CD4-positive, alpha-beta T cell (primary cell): ENCODE results near the gene JUP. TPM values are rescaled to one million over a fixed set of nuclear protein-coding genes. Genes with fewer than 3 reads are reported as not detected.

ENCODE experiments used
- ATAC-seq: fragments of 200-7000 bp; cut with Tn5 transposase; one replicate; pipeline ENCODE4 v1.10.0; 2022; ENCODE audit warnings: mild to moderate bottlenecking; ENCODE audit not compliant: poor library complexity
- CTCF ChIA-PET: fragments of 350-600 bp; sonication (Branson Sonifier 250); formaldehyde crosslinking; loops from one replicate; lab custom pipeline; 2021; ENCODE audit warnings: antibody characterized with exemption, inconsistent platforms; lab: Charles Lee
- POLR2A ChIA-PET: fragments of 350-600 bp; sonication (Branson Sonifier 250); formaldehyde crosslinking; loops from one replicate; lab custom pipeline; 2021; ENCODE audit warnings: antibody characterized with exemption, inconsistent platforms; lab: Charles Lee
- DNase-seq, 14 experiments: peaks; one replicate each; pipeline ENCODE4 v3.0.0-alpha.2; 2013 to 2020; ENCODE audit warnings: mixed read lengths in 2 of 14
- H3K27ac ChIP-seq, 2 donors: one replicate each; pipeline versions ENCODE4 v1.5.1 to v1.7.0; 2013; ENCODE audit warnings: low read length in 2 of 2, low read depth in 1 of 2, mild to moderate bottlenecking in 1 of 2
- H3K27me3 ChIP-seq, 2 experiments: 1 replicate in 1 of 2; 2 replicates in 1 of 2; pipeline versions ENCODE4 v1.6.1 to v1.7.0; 2013; ENCODE audit warnings: low read length in 2 of 2, control low read depth in 1 of 2, mild to moderate bottlenecking in 1 of 2, moderate library complexity in 1 of 2; ENCODE audit not compliant: insufficient read depth in 2 of 2, control insufficient read depth in 1 of 2
- H3K36me3 ChIP-seq: one replicate; pipeline ENCODE4 v1.6.1; 2013; ENCODE audit warnings: low read length, control low read depth; ENCODE audit not compliant: insufficient read depth
- H3K4me1 ChIP-seq: one replicate; pipeline ENCODE4 v1.6.1; 2013; ENCODE audit warnings: low read length, control low read depth; ENCODE audit not compliant: insufficient read depth
- H3K4me3 ChIP-seq: one replicate; pipeline ENCODE4 v1.5.1; 2013; ENCODE audit warnings: mild to moderate bottlenecking, low read length, moderate library complexity
- H3K9me3 ChIP-seq, 2 experiments: 1 replicate in 1 of 2; 2 replicates in 1 of 2; pipeline versions ENCODE4 v1.6.1 to v1.7.0; 2013; ENCODE audit warnings: low read length in 2 of 2, mild to moderate bottlenecking in 2 of 2, control low read depth in 1 of 2, moderate library complexity in 1 of 2; ENCODE audit not compliant: control insufficient read depth in 1 of 2, insufficient read depth in 1 of 2
- H3K27ac Mint-ChIP-seq: one replicate; pipeline ENCODE4 v1.8.0; 2020; ENCODE audit warnings: mixed read lengths
- H3K27me3 Mint-ChIP-seq: one replicate; pipeline ENCODE4 v1.8.0; 2021; ENCODE audit warnings: mixed read lengths
- H3K36me3 Mint-ChIP-seq: one replicate; pipeline ENCODE4 v1.8.0; 2021; ENCODE audit warnings: low read depth, mixed read lengths
- H3K4me1 Mint-ChIP-seq: one replicate; pipeline ENCODE4 v1.8.0; 2021; ENCODE audit warnings: low read depth, mixed read lengths
- H3K4me3 Mint-ChIP-seq: one replicate; pipeline ENCODE4 v1.8.0; 2020; ENCODE audit warnings: mild to moderate bottlenecking, mixed read lengths
- H3K9me3 Mint-ChIP-seq: one replicate; pipeline ENCODE4 v1.8.0; 2020; ENCODE audit warnings: mixed read lengths
- intact Hi-C, 2 experiments: fragments of 100-400 bp; cut with DNase I in 1 of 2; cut with micrococcal nuclease in 1 of 2; formaldehyde crosslinking; loops; one replicate each; pipeline versions ENCODE4 v1.15.1 to v1.9.0; 2023 to 2025; cut with DNase I, micrococcal nuclease
- total RNA-seq, 174 experiments: library from RNA in 2 of 174; stranded (reverse) in 2 of 174; gene quantifications; one replicate each; pipeline ENCODE4 v1.2.3 and lab custom pipeline; 2021 to 2026
- TF ChIP-seq, protein P1 (sequence below): fragments of 200-600 bp; IDR thresholded peaks from one replicate; pipeline ENCODE4 v1.8.0; 2022; ENCODE audit warnings: antibody characterized with exemption, mild to moderate bottlenecking

The JUP gene
- total RNA-seq, 2 experiments from 2014 or later: 0.88 to 1.1 TPM

DNA sequence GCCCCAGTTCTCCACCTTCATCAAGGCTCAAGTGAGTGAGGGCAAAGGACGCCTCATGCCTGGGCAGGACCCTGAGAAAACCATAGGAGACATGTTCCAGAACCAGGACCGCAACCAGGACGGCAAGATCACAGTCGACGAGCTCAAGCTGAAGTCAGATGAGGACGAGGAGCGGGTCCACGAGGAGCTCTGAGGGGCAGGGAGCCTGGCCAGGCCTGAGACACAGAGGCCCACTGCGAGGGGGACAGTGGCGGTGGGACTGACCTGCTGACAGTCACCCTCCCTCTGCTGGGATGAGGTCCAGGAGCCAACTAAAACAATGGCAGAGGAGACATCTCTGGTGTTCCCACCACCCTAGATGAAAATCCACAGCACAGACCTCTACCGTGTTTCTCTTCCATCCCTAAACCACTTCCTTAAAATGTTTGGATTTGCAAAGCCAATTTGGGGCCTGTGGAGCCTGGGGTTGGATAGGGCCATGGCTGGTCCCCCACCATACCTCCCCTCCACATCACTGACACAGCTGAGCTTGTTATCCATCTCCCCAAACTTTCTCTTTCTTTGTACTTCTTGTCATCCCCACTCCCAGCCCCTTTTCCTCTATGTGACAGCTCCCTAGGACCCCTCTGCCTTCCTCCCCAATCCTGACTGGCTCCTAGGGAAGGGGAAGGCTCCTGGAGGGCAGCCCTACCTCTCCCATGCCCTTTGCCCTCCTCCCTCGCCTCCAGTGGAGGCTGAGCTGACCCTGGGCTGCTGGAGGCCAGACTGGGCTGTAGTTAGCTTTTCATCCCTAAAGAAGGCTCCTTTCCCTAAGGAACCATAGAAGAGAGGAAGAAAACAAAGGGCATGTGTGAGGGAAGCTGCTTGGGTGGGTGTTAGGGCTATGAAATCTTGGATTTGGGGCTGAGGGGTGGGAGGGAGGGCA lies 36.0 kb upstream of the JUP start:
- no peak overlapping the region for H3K27ac ChIP-seq
- no peak overlapping the region for H3K4me3 ChIP-seq
- no peaks in the 10 kb centered on the region for H3K27me3 Mint-ChIP-seq
- POLR2A ChIA-PET: interaction anchor here (1.2 kb wide), 1 partner anchor 12 kb away, joined by 3 read pairs; no protein-coding TSS in a partner anchor
- intact Hi-C loops: no loop called here
- DNase-seq: no peak
- H3K27ac Mint-ChIP-seq: no peak overlapping the region
- H3K4me1 ChIP-seq: no peaks in the 10 kb centered on the region
- H3K9me3 ChIP-seq: no peaks in the 10 kb centered on the region
- H3K4me3 Mint-ChIP-seq: no peak overlapping the region
- H3K9me3 Mint-ChIP-seq: no peaks in the 10 kb centered on the region
- TF ChIP-seq, protein P1, sequence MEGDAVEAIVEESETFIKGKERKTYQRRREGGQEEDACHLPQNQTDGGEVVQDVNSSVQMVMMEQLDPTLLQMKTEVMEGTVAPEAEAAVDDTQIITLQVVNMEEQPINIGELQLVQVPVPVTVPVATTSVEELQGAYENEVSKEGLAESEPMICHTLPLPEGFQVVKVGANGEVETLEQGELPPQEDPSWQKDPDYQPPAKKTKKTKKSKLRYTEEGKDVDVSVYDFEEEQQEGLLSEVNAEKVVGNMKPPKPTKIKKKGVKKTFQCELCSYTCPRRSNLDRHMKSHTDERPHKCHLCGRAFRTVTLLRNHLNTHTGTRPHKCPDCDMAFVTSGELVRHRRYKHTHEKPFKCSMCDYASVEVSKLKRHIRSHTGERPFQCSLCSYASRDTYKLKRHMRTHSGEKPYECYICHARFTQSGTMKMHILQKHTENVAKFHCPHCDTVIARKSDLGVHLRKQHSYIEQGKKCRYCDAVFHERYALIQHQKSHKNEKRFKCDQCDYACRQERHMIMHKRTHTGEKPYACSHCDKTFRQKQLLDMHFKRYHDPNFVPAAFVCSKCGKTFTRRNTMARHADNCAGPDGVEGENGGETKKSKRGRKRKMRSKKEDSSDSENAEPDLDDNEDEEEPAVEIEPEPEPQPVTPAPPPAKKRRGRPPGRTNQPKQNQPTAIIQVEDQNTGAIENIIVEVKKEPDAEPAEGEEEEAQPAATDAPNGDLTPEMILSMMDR: no peak
- H3K27me3 ChIP-seq: no peaks in the 10 kb centered on the region
- CTCF ChIA-PET: no interaction called here
- H3K36me3 Mint-ChIP-seq: peaks cover 3% of the 10 kb centered on the region
- no peak for ATAC-seq
- no peaks in the 10 kb centered on the region for H3K4me1 Mint-ChIP-seq
- H3K36me3 ChIP-seq: peaks cover 2% of the 10 kb centered on the region

DNA sequence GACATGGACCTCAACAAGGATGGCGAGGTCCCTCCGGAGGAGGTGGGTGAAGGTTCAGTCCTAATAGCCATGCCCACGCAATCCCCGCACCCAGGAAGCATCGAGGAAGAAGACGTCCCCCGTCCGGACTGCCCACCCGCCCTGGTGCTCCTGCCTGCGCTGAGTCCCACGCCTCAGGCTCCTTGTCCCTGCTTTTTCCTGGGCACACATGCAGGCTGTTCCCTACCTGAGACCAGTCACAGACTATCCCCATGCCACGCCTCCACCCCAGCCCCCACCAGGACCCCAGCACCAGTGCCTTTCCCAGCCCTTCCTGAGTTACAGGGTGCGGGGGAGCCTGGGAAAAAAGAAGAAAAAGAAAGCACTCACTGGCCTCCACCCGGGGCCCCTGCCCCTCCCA lies 35.3 kb upstream of the JUP start:
- Mint-ChIP-seq H3K9me3 (no peaks in the 10 kb centered on the region), H3K27ac (no peak overlapping the region), H3K36me3 (no peaks in the 10 kb centered on the region), H3K4me1 (no peaks in the 10 kb centered on the region), H3K27me3 (no peaks in the 10 kb centered on the region), H3K4me3 (no peak overlapping the region)
- TF ChIP-seq, protein P1: no peak
- H3K27ac ChIP-seq: no peak overlapping the region
- H3K9me3 ChIP-seq: no peaks in the 10 kb centered on the region
- peaks cover 2% of the 10 kb centered on the region for H3K36me3 ChIP-seq
- H3K27me3 ChIP-seq: no peaks in the 10 kb centered on the region
- H3K4me3 ChIP-seq: no peak overlapping the region
- intact Hi-C loops: no loop called here
- no peak for ATAC-seq
- CTCF ChIA-PET: no interaction called here
- no peaks in the 10 kb centered on the region for H3K4me1 ChIP-seq
- POLR2A ChIA-PET: interaction anchor here (1.2 kb wide), 1 partner anchor 11 kb away, joined by 3 read pairs; no protein-coding TSS in a partner anchor
- no peak for DNase-seq

DNA sequence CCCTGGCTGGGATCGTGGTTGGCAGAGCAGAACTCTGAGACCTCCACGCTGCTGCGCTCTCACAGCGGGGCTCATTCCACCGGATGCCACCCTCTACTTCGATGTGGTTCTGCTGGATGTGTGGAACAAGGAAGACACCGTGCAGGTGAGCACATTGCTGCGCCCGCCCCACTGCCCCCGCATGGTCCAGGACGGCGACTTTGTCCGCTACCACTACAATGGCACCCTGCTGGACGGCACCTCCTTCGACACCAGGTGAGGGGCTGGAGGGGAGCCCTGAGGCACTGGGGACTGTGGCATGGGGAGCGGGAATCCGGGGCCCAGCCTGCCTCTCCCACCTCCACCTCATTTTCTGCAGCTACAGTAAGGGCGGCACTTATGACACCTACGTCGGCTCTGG lies 31.5 kb upstream of the JUP start:
- H3K27me3 Mint-ChIP-seq: no peaks in the 10 kb centered on the region
- ChIA-PET CTCF (no interaction called here), POLR2A (no interaction called here)
- Histone ChIP-seq H3K4me1 (peaks cover under 1% of the 10 kb centered on the region), H3K4me3 (no peak overlapping the region), H3K36me3 (no peaks in the 10 kb centered on the region), H3K27me3 (no peaks in the 10 kb centered on the region), H3K27ac (no peak overlapping the region), H3K9me3 (no peaks in the 10 kb centered on the region)
- TF ChIP-seq, protein P1: no peak
- DNase-seq (no peak), ATAC-seq (no peak)
- intact Hi-C loops: no loop called here
- H3K4me1 Mint-ChIP-seq: no peaks in the 10 kb centered on the region
- H3K36me3 Mint-ChIP-seq: no peaks in the 10 kb centered on the region
- no peaks in the 10 kb centered on the region for H3K9me3 Mint-ChIP-seq
- H3K4me3 Mint-ChIP-seq: no peak overlapping the region
- no peak overlapping the region for H3K27ac Mint-ChIP-seq
